HepG2 (cell line): Measurements from ENCODE around the gene CRABP1. TPM values are rescaled to one million over a fixed set of nuclear protein-coding genes. Genes with fewer than 3 reads are reported as not detected.
A peak's percentile ranks its signal among the peaks of the same experiment; 100 is the strongest.

Experiments used
- ATRX ChIP-seq: sonication (generic); formaldehyde crosslinking; IDR thresholded peaks from 2 replicates; pipeline ENCODE4 v1.4.0; 2020; ENCODE audit warnings: missing genetic modification reagents, borderline replicate concordance
- EP300 ChIP-seq, 3 experiments: sonication (generic) in 1 of 3; formaldehyde crosslinking in 1 of 3; IDR thresholded peaks; 2 replicates each; pipeline versions ENCODE4 v1.5.1 to v1.6.1; 2011 to 2020; ENCODE audit warnings: low read depth in 2 of 3, low read length in 2 of 3, borderline replicate concordance in 1 of 3, improper control_type of control experiment in 1 of 3, mild to moderate bottlenecking in 1 of 3, missing genetic modification reagents in 1 of 3, moderate library complexity in 1 of 3
- FOSL2 ChIP-seq: sonication (generic); formaldehyde crosslinking; IDR thresholded peaks from 2 replicates; pipeline ENCODE4 v1.4.0; 2020; ENCODE audit warnings: missing genetic modification reagents
- HMG20B ChIP-seq: conservative IDR thresholded peaks from 2 replicates; pipeline ENCODE4 v1.6.1; 2016; ENCODE audit warnings: missing genetic modification reagents, missing compliant biosample characterization
- polyA plus RNA-seq, 8 experiments: library from polyadenylated mRNA; depleted of rRNA in 3 of 8; stranded (reverse) in 7 of 8; unstranded in 1 of 8; fragments of >200 nt; fragmentation: Illumina TruSeq in 4 of 8; extraction: Trizol in 4 of 8; gene quantifications; 2 replicates each; pipeline versions ENCODE4 v1.2.1 to v1.2.3, GENCODE V29; 2011 to 2016; ENCODE audit warnings: low read depth in 4 of 8, missing spikeins in 1 of 8, mixed read lengths in 1 of 8; ENCODE audit not compliant: insufficient read depth in 1 of 8
- total RNA-seq, 5 experiments: library from RNA; depleted of rRNA; stranded (reverse); fragments of >200 nt; fragmentation: Illumina TruSeq; extraction: Trizol; gene quantifications; 2 replicates each; pipeline ENCODE4 v1.2.3, GENCODE V29; 2016; ENCODE audit warnings: low read depth in 1 of 5
- TF ChIP-seq, protein P1 (sequence below): IDR thresholded peaks from 2 replicates; pipeline ENCODE4 v1.6.1; 2016; ENCODE audit warnings: low read depth, missing genetic modification reagents, missing compliant biosample characterization
- TF ChIP-seq, protein P2 (sequence below): sonication (generic); formaldehyde crosslinking; IDR thresholded peaks from 2 replicates; pipeline ENCODE4 v1.5.0; 2020; ENCODE audit warnings: mild to moderate bottlenecking, missing genetic modification reagents, borderline replicate concordance
- TF ChIP-seq, protein P3 (sequence below): sonication (generic); formaldehyde crosslinking; IDR thresholded peaks from 2 replicates; pipeline ENCODE4 v1.5.1; 2020; ENCODE audit warnings: mild to moderate bottlenecking, missing genetic modification reagents, borderline replicate concordance
- TF ChIP-seq, protein P4 (sequence below): sonication (generic); formaldehyde crosslinking; IDR thresholded peaks from 2 replicates; pipeline ENCODE4 v1.4.0; 2020; ENCODE audit warnings: missing genetic modification reagents, borderline replicate concordance

The CRABP1 gene
- total and polyA plus RNA-seq, 2 of the 13 experiments (the other 11 are each of a cell fraction or from before 2014, with no cell fraction given): not detected

DNA sequence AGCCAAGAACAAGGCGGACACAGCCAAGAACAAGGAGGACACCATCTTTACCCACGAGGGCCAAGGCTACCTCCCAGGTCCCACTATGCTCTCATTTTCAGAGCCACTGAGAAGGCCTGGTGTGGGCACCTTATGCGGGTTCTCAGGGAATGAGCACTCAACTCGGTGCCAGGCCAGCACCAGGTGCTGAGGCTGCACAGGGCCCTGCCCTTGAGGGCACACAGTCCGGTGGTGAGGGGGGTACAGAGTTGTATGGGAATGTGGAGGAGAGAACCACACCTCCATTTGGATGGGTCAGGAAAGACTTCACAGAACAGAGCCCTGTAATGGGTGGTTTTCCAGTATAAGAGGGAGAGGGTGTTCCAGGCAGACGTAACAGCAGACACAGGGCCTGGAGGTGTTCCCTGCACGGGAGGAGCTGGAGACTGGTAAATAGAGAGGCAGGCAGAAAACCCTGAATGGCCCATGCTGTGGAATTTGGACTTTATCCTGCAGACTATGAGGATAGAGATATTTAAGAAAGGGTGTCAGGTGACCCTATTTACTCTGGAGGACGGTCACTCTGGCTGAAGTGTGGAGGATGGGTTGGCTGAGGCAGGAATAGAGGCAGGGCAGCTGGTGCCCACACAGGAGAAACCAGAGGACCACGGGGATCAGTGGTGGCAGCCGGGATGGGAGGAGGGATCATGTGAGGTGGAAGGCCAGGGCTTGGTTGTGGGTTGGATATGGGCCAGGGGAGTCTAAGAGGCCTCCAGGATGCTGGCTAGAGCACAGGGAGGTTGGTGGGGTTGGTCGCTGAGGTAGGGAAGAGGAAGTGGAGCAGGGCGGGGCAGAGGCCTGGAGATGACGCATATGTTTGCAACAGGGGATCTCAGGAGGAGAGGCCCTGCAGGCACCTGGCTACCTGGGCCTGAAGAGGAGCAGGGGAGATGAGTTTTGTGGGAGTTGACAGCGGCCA, 34.6 kb downstream of the CRABP1 start (continued):
- TF ChIP-seq ATRX: no peak
- peak; percentile 37 to 45; a peak in 2 of 4 replicates for TF ChIP-seq EP300 (IDR thresholded peaks at IDR 0.05; ENCODE audit: low read depth in 2 of 2, low read length in 2 of 2)
- no peak; the same call in 1 of the 2 replicates for TF ChIP-seq EP300 (CRISPR knock-in tag; IDR thresholded peaks at IDR 0.05; ENCODE audit: borderline replicate concordance)
- TF ChIP-seq, protein P1, sequence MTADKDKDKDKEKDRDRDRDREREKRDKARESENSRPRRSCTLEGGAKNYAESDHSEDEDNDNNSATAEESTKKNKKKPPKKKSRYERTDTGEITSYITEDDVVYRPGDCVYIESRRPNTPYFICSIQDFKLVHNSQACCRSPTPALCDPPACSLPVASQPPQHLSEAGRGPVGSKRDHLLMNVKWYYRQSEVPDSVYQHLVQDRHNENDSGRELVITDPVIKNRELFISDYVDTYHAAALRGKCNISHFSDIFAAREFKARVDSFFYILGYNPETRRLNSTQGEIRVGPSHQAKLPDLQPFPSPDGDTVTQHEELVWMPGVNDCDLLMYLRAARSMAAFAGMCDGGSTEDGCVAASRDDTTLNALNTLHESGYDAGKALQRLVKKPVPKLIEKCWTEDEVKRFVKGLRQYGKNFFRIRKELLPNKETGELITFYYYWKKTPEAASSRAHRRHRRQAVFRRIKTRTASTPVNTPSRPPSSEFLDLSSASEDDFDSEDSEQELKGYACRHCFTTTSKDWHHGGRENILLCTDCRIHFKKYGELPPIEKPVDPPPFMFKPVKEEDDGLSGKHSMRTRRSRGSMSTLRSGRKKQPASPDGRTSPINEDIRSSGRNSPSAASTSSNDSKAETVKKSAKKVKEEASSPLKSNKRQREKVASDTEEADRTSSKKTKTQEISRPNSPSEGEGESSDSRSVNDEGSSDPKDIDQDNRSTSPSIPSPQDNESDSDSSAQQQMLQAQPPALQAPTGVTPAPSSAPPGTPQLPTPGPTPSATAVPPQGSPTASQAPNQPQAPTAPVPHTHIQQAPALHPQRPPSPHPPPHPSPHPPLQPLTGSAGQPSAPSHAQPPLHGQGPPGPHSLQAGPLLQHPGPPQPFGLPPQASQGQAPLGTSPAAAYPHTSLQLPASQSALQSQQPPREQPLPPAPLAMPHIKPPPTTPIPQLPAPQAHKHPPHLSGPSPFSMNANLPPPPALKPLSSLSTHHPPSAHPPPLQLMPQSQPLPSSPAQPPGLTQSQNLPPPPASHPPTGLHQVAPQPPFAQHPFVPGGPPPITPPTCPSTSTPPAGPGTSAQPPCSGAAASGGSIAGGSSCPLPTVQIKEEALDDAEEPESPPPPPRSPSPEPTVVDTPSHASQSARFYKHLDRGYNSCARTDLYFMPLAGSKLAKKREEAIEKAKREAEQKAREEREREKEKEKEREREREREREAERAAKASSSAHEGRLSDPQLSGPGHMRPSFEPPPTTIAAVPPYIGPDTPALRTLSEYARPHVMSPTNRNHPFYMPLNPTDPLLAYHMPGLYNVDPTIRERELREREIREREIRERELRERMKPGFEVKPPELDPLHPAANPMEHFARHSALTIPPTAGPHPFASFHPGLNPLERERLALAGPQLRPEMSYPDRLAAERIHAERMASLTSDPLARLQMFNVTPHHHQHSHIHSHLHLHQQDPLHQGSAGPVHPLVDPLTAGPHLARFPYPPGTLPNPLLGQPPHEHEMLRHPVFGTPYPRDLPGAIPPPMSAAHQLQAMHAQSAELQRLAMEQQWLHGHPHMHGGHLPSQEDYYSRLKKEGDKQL (CRISPR knock-in tag): peak; percentile 23; the same call in 1 of the 2 replicates
- peak; percentile 73 for TF ChIP-seq FOSL2
- TF ChIP-seq, protein P2, sequence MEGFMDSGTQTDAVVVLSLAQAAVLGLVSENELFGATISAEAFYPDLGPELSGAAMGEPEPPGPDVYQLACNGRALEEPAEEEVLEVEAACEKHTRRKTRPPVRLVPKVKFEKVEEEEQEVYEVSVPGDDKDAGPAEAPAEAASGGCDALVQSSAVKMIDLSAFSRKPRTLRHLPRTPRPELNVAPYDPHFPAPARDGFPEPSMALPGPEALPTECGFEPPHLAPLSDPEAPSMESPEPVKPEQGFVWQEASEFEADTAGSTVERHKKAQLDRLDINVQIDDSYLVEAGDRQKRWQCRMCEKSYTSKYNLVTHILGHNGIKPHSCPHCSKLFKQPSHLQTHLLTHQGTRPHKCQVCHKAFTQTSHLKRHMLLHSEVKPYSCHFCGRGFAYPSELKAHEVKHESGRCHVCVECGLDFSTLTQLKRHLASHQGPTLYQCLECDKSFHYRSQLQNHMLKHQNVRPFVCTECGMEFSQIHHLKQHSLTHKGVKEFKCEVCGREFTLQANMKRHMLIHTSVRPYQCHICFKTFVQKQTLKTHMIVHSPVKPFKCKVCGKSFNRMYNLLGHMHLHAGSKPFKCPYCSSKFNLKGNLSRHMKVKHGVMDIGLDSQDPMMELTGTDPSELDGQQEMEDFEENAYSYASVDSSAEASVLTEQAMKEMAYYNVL: peak; percentile 56; the same call in 1 of the 2 replicates
- TF ChIP-seq, protein P3, sequence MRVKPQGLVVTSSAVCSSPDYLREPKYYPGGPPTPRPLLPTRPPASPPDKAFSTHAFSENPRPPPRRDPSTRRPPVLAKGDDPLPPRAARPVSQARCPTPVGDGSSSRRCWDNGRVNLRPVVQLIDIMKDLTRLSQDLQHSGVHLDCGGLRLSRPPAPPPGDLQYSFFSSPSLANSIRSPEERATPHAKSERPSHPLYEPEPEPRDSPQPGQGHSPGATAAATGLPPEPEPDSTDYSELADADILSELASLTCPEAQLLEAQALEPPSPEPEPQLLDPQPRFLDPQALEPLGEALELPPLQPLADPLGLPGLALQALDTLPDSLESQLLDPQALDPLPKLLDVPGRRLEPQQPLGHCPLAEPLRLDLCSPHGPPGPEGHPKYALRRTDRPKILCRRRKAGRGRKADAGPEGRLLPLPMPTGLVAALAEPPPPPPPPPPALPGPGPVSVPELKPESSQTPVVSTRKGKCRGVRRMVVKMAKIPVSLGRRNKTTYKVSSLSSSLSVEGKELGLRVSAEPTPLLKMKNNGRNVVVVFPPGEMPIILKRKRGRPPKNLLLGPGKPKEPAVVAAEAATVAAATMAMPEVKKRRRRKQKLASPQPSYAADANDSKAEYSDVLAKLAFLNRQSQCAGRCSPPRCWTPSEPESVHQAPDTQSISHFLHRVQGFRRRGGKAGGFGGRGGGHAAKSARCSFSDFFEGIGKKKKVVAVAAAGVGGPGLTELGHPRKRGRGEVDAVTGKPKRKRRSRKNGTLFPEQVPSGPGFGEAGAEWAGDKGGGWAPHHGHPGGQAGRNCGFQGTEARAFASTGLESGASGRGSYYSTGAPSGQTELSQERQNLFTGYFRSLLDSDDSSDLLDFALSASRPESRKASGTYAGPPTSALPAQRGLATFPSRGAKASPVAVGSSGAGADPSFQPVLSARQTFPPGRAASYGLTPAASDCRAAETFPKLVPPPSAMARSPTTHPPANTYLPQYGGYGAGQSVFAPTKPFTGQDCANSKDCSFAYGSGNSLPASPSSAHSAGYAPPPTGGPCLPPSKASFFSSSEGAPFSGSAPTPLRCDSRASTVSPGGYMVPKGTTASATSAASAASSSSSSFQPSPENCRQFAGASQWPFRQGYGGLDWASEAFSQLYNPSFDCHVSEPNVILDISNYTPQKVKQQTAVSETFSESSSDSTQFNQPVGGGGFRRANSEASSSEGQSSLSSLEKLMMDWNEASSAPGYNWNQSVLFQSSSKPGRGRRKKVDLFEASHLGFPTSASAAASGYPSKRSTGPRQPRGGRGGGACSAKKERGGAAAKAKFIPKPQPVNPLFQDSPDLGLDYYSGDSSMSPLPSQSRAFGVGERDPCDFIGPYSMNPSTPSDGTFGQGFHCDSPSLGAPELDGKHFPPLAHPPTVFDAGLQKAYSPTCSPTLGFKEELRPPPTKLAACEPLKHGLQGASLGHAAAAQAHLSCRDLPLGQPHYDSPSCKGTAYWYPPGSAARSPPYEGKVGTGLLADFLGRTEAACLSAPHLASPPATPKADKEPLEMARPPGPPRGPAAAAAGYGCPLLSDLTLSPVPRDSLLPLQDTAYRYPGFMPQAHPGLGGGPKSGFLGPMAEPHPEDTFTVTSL: no peak
- 0 out of 2 replicates have a peak, but pooled peaks have one; percentile 35 for TF ChIP-seq HMG20B
- TF ChIP-seq, protein P4, sequence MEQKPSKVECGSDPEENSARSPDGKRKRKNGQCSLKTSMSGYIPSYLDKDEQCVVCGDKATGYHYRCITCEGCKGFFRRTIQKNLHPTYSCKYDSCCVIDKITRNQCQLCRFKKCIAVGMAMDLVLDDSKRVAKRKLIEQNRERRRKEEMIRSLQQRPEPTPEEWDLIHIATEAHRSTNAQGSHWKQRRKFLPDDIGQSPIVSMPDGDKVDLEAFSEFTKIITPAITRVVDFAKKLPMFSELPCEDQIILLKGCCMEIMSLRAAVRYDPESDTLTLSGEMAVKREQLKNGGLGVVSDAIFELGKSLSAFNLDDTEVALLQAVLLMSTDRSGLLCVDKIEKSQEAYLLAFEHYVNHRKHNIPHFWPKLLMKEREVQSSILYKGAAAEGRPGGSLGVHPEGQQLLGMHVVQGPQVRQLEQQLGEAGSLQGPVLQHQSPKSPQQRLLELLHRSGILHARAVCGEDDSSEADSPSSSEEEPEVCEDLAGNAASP (CRISPR knock-in tag): peak; percentile 75; the same call in 1 of the 2 replicates
